ENCODE results near the gene UMAD1.

GRCh38 chr7:7867846-7868571, 227.5 kb downstream of the UMAD1 start:
- no peak for TF ChIP-seq MXI1 (IDR thresholded peaks at IDR 0.05; ENCODE audit: low read depth, low read length)
- TF ChIP-seq, protein P1, sequence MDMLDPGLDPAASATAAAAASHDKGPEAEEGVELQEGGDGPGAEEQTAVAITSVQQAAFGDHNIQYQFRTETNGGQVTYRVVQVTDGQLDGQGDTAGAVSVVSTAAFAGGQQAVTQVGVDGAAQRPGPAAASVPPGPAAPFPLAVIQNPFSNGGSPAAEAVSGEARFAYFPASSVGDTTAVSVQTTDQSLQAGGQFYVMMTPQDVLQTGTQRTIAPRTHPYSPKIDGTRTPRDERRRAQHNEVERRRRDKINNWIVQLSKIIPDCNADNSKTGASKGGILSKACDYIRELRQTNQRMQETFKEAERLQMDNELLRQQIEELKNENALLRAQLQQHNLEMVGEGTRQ (IDR thresholded peaks at IDR 0.05; ENCODE audit: borderline replicate concordance, low read depth, low read length): no peak
- no peak for TF ChIP-seq CTCF (IDR thresholded peaks at IDR 0.05)
- no peak for TF ChIP-seq POLR2AphosphoS5 (IDR thresholded peaks at IDR 0.05; ENCODE audit: low read depth, low read length)
- TF ChIP-seq EZH2phosphoT487 (IDR thresholded peaks at IDR 0.05; ENCODE audit: borderline replicate concordance, low read depth): no peak
- no peak for TF ChIP-seq TCF12 (IDR thresholded peaks at IDR 0.05)
- no peak for TF ChIP-seq RAD21 (IDR thresholded peaks at IDR 0.05; ENCODE audit: low read length)
- no peak for TF ChIP-seq IRF3 (IDR thresholded peaks at IDR 0.05; ENCODE audit: low read depth, low read length)
- no peak for TF ChIP-seq TEAD4 (IDR thresholded peaks at IDR 0.05; ENCODE audit: borderline replicate concordance, insufficient read depth)
- TF ChIP-seq SMC3 (IDR thresholded peaks at IDR 0.05; ENCODE audit: low read depth, low read length): no peak
- TF ChIP-seq TAF1 (IDR thresholded peaks at IDR 0.05; ENCODE audit: borderline replicate concordance, low read depth, low read length): no peak
- no peak for TF ChIP-seq MAX (IDR thresholded peaks at IDR 0.05; ENCODE audit: low read depth)
